Measurements from ENCODE around the gene PRDM2. TPM values are rescaled to one million over a fixed set of nuclear protein-coding genes. Genes with fewer than 3 reads are reported as not detected.

Gene PRDM2
- total and polyA plus RNA-seq, 2 of the 13 experiments (the other 11 are each of a cell fraction or from before 2014, with no cell fraction given): 4.0 to 6.5 TPM

DNA sequence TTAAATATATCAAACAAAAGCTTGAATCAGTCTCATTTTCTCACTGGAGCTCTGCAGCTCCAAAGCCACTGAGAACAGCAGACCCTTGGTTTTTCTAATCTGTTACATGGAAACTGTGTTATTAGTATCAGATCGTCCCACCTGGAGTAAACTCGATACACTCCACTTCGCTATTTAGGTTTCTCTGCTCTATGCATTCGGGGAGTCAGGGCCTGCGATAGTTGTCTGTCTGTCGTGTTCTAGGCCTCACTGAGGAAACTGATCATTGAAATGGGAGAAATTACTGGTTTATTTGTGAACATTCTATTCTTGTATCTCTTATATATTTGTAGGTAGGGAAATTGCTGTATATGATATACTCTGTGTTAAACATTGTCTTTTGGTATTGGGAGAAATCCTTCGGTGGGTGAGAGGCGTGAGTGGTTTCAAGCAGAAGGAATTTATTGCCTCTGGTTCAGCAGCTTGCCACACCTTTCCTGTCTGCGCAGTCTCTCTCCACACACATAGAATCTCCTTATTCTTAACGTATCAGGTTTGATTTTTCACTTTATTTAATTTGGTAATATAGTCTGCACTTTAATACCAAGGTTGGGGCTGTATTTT is 8.5 kb downstream of the PRDM2 start:
- H3K4me3 ChIP-seq (replicated peaks in 1 of 3; ENCODE audit: insufficient read depth in 1 of 3, low read depth in 2 of 3, low read length in 3 of 3): no peak overlapping the region
- no peak for ATAC-seq
- in situ Hi-C loops (cut with HindIII; ENCODE audit: extremely low pct_ligation_motif_present, low pct_unique_long_range_greater_than_20kb) (no loop called here), intact Hi-C loops (cut with micrococcal nuclease; ENCODE audit: unreplicated experiment) (no loop called here)
- FAIRE-seq: no peak
- no peaks in the 10 kb centered on the region for H3K36me3 ChIP-seq (replicated peaks in 1 of 2; ENCODE audit: control insufficient read depth in 1 of 2, insufficient read depth in 2 of 2, low read length in 2 of 2)
- TF ChIP-seq, protein P1, sequence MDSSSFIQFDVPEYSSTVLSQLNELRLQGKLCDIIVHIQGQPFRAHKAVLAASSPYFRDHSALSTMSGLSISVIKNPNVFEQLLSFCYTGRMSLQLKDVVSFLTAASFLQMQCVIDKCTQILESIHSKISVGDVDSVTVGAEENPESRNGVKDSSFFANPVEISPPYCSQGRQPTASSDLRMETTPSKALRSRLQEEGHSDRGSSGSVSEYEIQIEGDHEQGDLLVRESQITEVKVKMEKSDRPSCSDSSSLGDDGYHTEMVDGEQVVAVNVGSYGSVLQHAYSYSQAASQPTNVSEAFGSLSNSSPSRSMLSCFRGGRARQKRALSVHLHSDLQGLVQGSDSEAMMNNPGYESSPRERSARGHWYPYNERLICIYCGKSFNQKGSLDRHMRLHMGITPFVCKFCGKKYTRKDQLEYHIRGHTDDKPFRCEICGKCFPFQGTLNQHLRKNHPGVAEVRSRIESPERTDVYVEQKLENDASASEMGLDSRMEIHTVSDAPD (CRISPR knock-in tag; IDR thresholded peaks at IDR 0.05): no peak
- TF ChIP-seq ZMAT3 (CRISPR knock-in tag; conservative IDR thresholded peaks at IDR 0.05) (no peak), NAIF1 (CRISPR knock-in tag; IDR thresholded peaks at IDR 0.05; ENCODE audit: borderline replicate concordance) (no peak), ATRX (CRISPR knock-in tag; IDR thresholded peaks at IDR 0.05; ENCODE audit: borderline replicate concordance) (no peak), RNF2 (conservative IDR thresholded peaks at IDR 0.05; ENCODE audit: low read depth) (no peak)
- H3K9ac ChIP-seq (ENCODE audit: insufficient read depth, low read depth, low read length): no peak overlapping the region
- no peaks in the 10 kb centered on the region for H3K9me3 ChIP-seq (ENCODE audit: low read length)
- 15% methylated on average over 10 of the region's 10 CpGs for WGBS (ENCODE audit: low lambda C conversion rate)
- no peaks in the 10 kb centered on the region for H3K79me2 ChIP-seq (ENCODE audit: insufficient read depth, low read length)
- no peak overlapping the region for H3K4me2 ChIP-seq (ENCODE audit: low read depth, low read length)
- H4K20me1 ChIP-seq (ENCODE audit: insufficient read depth, low read length): no peaks in the 10 kb centered on the region
- H3K4me1 ChIP-seq (ENCODE audit: insufficient read depth, low read length): no peaks in the 10 kb centered on the region
- CTCF ChIA-PET (ENCODE audit: low intra/inter-chr PET ratio, low total read pairs): no interaction called here
- H3K27me3 ChIP-seq (ENCODE audit: control insufficient read depth in 1 of 2, insufficient read depth in 2 of 2, low read length in 2 of 2): peaks cover 1 to 34% of the 10 kb centered on the region in 2 experiments; a peak in 3 of 5 replicates
- no peak for DNase-seq (ENCODE audit: low spot score)
- POLR2A ChIA-PET: no interaction called here
- no peak overlapping the region for H3K27ac ChIP-seq (ENCODE audit: extremely low read length, insufficient read depth, low read length)
- no peak overlapping the region for H2AFZ ChIP-seq (ENCODE audit: low read length)
- BruUV-seq (replicated peaks): no TSS peak

DNA sequence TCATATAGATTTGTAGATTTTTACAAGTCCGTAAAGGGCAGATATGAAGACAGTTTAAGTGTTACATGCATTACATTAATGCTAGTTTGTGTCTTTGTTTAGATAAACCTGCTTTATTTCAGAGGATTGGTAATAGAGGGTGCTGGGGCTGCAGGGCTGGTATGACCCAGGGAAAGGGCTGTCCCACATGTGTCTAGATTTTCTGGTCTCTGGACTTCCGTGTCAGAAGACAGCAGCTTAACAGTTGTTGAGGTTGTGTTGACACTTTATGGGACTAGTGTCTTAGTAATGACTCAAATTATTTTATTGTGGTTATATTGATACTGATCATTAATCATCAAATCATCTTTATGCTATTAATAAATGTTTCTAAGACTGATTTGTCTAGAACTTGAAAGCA is 10.1 kb downstream of the PRDM2 start:
- Histone ChIP-seq H3K27ac (ENCODE audit: extremely low read length, insufficient read depth, low read length) (no peak overlapping the region), H3K4me1 (ENCODE audit: insufficient read depth, low read length) (no peaks in the 10 kb centered on the region), H3K9ac (ENCODE audit: insufficient read depth, low read depth, low read length) (no peak overlapping the region), H2AFZ (ENCODE audit: low read length) (no peak overlapping the region), H3K4me2 (ENCODE audit: low read depth, low read length) (no peak overlapping the region), H3K36me3 (replicated peaks in 1 of 2; ENCODE audit: control insufficient read depth in 1 of 2, insufficient read depth in 2 of 2, low read length in 2 of 2) (no peaks in the 10 kb centered on the region), H3K9me3 (ENCODE audit: low read length) (no peaks in the 10 kb centered on the region), H3K27me3 (ENCODE audit: control insufficient read depth in 1 of 2, insufficient read depth in 2 of 2, low read length in 2 of 2) (peaks cover 1 to 30% of the 10 kb centered on the region in 2 experiments; a peak in 3 of 5 replicates), H3K79me2 (ENCODE audit: insufficient read depth, low read length) (no peaks in the 10 kb centered on the region), H3K4me3 (replicated peaks in 1 of 3; ENCODE audit: insufficient read depth in 1 of 3, low read depth in 2 of 3, low read length in 3 of 3) (no peak overlapping the region), H4K20me1 (ENCODE audit: insufficient read depth, low read length) (no peaks in the 10 kb centered on the region)
- FAIRE-seq: no peak
- BruUV-seq (replicated peaks): no TSS peak
- in situ Hi-C loops (cut with HindIII; ENCODE audit: extremely low pct_ligation_motif_present, low pct_unique_long_range_greater_than_20kb) (no loop called here), intact Hi-C loops (cut with micrococcal nuclease; ENCODE audit: unreplicated experiment) (no loop called here)
- ChIA-PET POLR2A (no interaction called here), CTCF (ENCODE audit: low intra/inter-chr PET ratio, low total read pairs) (no interaction called here)
- ATAC-seq: no peak
- 0% methylated on average over 2 of the region's 2 CpGs for WGBS (ENCODE audit: low lambda C conversion rate)
- no peak for DNase-seq (ENCODE audit: low spot score)
- TF ChIP-seq, protein P2, sequence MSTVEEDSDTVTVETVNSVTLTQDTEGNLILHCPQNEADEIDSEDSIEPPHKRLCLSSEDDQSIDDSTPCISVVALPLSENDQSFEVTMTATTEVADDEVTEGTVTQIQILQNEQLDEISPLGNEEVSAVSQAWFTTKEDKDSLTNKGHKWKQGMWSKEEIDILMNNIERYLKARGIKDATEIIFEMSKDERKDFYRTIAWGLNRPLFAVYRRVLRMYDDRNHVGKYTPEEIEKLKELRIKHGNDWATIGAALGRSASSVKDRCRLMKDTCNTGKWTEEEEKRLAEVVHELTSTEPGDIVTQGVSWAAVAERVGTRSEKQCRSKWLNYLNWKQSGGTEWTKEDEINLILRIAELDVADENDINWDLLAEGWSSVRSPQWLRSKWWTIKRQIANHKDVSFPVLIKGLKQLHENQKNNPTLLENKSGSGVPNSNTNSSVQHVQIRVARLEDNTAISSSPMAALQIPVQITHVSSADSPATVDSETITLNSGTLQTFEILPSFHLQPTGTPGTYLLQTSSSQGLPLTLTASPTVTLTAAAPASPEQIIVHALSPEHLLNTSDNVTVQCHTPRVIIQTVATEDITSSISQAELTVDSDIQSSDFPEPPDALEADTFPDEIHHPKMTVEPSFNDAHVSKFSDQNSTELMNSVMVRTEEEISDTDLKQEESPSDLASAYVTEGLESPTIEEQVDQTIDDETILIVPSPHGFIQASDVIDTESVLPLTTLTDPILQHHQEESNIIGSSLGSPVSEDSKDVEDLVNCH (CRISPR knock-in tag; IDR thresholded peaks at IDR 0.05): no peak
- TF ChIP-seq RBFOX2 (IDR thresholded peaks at IDR 0.05; ENCODE audit: low read depth, low read length) (no peak), ZNF121 (CRISPR knock-in tag; IDR thresholded peaks at IDR 0.05) (no peak), MEF2D (CRISPR knock-in tag; IDR thresholded peaks at IDR 0.05) (no peak), ZFP1 (CRISPR knock-in tag; IDR thresholded peaks at IDR 0.05) (no peak), TGIF2 (CRISPR knock-in tag; IDR thresholded peaks at IDR 0.05) (no peak), KLF12 (CRISPR knock-in tag; IDR thresholded peaks at IDR 0.05; ENCODE audit: borderline replicate concordance) (no peak)
- TF ChIP-seq, protein P3, sequence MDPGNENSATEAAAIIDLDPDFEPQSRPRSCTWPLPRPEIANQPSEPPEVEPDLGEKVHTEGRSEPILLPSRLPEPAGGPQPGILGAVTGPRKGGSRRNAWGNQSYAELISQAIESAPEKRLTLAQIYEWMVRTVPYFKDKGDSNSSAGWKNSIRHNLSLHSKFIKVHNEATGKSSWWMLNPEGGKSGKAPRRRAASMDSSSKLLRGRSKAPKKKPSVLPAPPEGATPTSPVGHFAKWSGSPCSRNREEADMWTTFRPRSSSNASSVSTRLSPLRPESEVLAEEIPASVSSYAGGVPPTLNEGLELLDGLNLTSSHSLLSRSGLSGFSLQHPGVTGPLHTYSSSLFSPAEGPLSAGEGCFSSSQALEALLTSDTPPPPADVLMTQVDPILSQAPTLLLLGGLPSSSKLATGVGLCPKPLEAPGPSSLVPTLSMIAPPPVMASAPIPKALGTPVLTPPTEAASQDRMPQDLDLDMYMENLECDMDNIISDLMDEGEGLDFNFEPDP (CRISPR knock-in tag; conservative IDR thresholded peaks at IDR 0.05): no peak
- TF ChIP-seq, protein P4, sequence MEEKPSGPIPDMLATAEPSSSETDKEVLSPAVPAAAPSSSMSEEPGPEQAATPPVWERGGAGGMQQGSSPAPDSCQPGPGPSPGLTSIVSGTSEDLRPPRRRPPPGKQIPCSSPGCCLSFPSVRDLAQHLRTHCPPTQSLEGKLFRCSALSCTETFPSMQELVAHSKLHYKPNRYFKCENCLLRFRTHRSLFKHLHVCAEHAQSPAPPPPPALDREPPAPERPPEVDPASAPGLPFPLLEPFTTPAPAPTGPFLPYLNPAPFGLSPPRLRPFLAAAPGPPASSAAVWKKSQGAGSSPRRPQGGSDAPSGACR (CRISPR knock-in tag; IDR thresholded peaks at IDR 0.05): no peak

Data from HepG2 (cell line).